Measurements from ENCODE around the gene SPINDOC.

Gene SPINDOC

GRCh38 chr11:63811522-63811921 lies 1.7 kb upstream of the SPINDOC start:
- DNase-seq (ENCODE audit: insufficient read length, low spot score) (no peak), FAIRE-seq (no peak)
- TF ChIP-seq POLR2A (IDR thresholded peaks at IDR 0.05; ENCODE audit: low read depth, low read length), result no peak

GRCh38 chr11:63813563-63814382 lies 517 bp downstream of the SPINDOC start:
- no peak for FAIRE-seq
- DNase-seq (ENCODE audit: insufficient read length, low spot score), result peak; percentile 36
- TF ChIP-seq POLR2A (IDR thresholded peaks at IDR 0.05; ENCODE audit: low read depth, low read length), result no peak

- TF ChIP-seq POLR2A (IDR thresholded peaks at IDR 0.05; ENCODE audit: low read depth, low read length), result no peak
- FAIRE-seq (no peak), DNase-seq (ENCODE audit: insufficient read length, low spot score) (no peak)
Observed at GRCh38 chr11:63814383-63814736, 1.1 kb downstream of the SPINDOC start.

- FAIRE-seq (no peak), DNase-seq (ENCODE audit: insufficient read length, low spot score) (no peak)
- TF ChIP-seq POLR2A (IDR thresholded peaks at IDR 0.05; ENCODE audit: low read depth, low read length), result no peak
Observed at GRCh38 chr11:63816166-63816565, 2.9 kb downstream of the SPINDOC start.

- no peak for FAIRE-seq
- no peak for DNase-seq (ENCODE audit: insufficient read length, low spot score)
- TF ChIP-seq POLR2A (IDR thresholded peaks at IDR 0.05; ENCODE audit: low read depth, low read length), result no peak
Observed at GRCh38 chr11:63816732-63817131, 3.5 kb downstream of the SPINDOC start.

- no peak for TF ChIP-seq POLR2A (IDR thresholded peaks at IDR 0.05; ENCODE audit: low read depth, low read length)
- DNase-seq (ENCODE audit: insufficient read length, low spot score) (no peak), FAIRE-seq (no peak)
Observed at GRCh38 chr11:63817758-63818498, 4.7 kb downstream of the SPINDOC start.

- DNase-seq (ENCODE audit: insufficient read length, low spot score), result no peak
- no peak for TF ChIP-seq POLR2A (IDR thresholded peaks at IDR 0.05; ENCODE audit: low read depth, low read length)
- FAIRE-seq, result no peak
Observed at GRCh38 chr11:63818609-63819008, 5.4 kb downstream of the SPINDOC start.

- no peak for DNase-seq (ENCODE audit: insufficient read length, low spot score)
- FAIRE-seq, result no peak
- no peak for TF ChIP-seq POLR2A (IDR thresholded peaks at IDR 0.05; ENCODE audit: low read depth, low read length)
Observed at GRCh38 chr11:63821411-63821810, 8.2 kb downstream of the SPINDOC start.

- DNase-seq (ENCODE audit: insufficient read length, low spot score) (no peak), FAIRE-seq (no peak)
- TF ChIP-seq POLR2A (IDR thresholded peaks at IDR 0.05; ENCODE audit: low read depth, low read length), result no peak
Observed at GRCh38 chr11:63826471-63827190, 13.4 kb downstream of the SPINDOC start.

GRCh38 chr11:63829823-63830489 lies 16.7 kb downstream of the SPINDOC start:
- FAIRE-seq (no peak), DNase-seq (ENCODE audit: insufficient read length, low spot score) (no peak)
- TF ChIP-seq POLR2A (IDR thresholded peaks at IDR 0.05; ENCODE audit: low read depth, low read length), result no peak

GRCh38 chr11:63831326-63831725 lies 18.1 kb downstream of the SPINDOC start:
- FAIRE-seq (no peak), DNase-seq (ENCODE audit: insufficient read length, low spot score) (no peak)
- TF ChIP-seq POLR2A (IDR thresholded peaks at IDR 0.05; ENCODE audit: low read depth, low read length), result no peak

- FAIRE-seq (no peak), DNase-seq (ENCODE audit: insufficient read length, low spot score) (no peak)
- TF ChIP-seq POLR2A (IDR thresholded peaks at IDR 0.05; ENCODE audit: low read depth, low read length), result no peak
Observed at GRCh38 chr11:63832336-63832735, 19.1 kb downstream of the SPINDOC start.

- DNase-seq (ENCODE audit: insufficient read length, low spot score) (no peak), FAIRE-seq (no peak)
- TF ChIP-seq POLR2A (IDR thresholded peaks at IDR 0.05; ENCODE audit: low read depth, low read length), result no peak
Observed at GRCh38 chr11:63833048-63833447, 19.8 kb downstream of the SPINDOC start.
